Measurements from ENCODE around the gene CYP39A1. TPM values are rescaled to one million over a fixed set of nuclear protein-coding genes. Genes with fewer than 3 reads are reported as not detected.

The CYP39A1 gene
- total and polyA plus RNA-seq, 2 donors (not counting 1 experiment from before 2014, with no cell fraction given) = 0.49 to 3.8 TPM

- Histone ChIP-seq H3K9ac (ENCODE audit: insufficient read depth, low read length) (no peak overlapping the region), H4K20me1 (ENCODE audit: control insufficient read depth, extremely low read depth, insufficient read depth, low read length) (no peaks in the 10 kb centered on the region), H3K27me3 (ENCODE audit: control insufficient read depth, insufficient read depth, low read length) (no peaks in the 10 kb centered on the region), H3K27ac (ENCODE audit: insufficient read depth, low read length) (no peak overlapping the region), H3K36me3 (ENCODE audit: control insufficient read depth, insufficient read depth, low read length) (no peaks in the 10 kb centered on the region), H3K9me3 (ENCODE audit: control insufficient read depth, insufficient read depth, low read depth, low read length) (no peaks in the 10 kb centered on the region), H3K4me1 (ENCODE audit: control insufficient read depth, extremely low read depth, insufficient read depth, low read length) (no peaks in the 10 kb centered on the region), H3K4me3 (replicated peaks in 1 of 4; ENCODE audit: control extremely low read depth in 1 of 4, insufficient read depth in 1 of 4, low read depth in 3 of 4, low read length in 4 of 4) (no peak overlapping the region), H3K79me2 (ENCODE audit: control insufficient read depth, insufficient read depth, low read length) (no peaks in the 10 kb centered on the region), H3K4me2 (ENCODE audit: extremely low read depth, insufficient read depth, low read length) (no peak overlapping the region), H2AFZ (ENCODE audit: low read length) (no peak overlapping the region)
- TF ChIP-seq EZH2 (IDR thresholded peaks at IDR 0.05; ENCODE audit: low read length, missing control alignments) (no peak), CTCF (conservative IDR thresholded peaks at IDR 0.05 in 1 of 2, IDR thresholded peaks at IDR 0.05 in 1 of 2; ENCODE audit: low read depth in 1 of 2, low read length in 2 of 2) (no peak)
- DNase-seq (ENCODE audit: low read depth in 2 of 2) = no peak
Measured at GRCh38 chr6:46628498-46628897, 24.1 kb downstream of the CYP39A1 start.

- Histone ChIP-seq H4K20me1 (ENCODE audit: control insufficient read depth, extremely low read depth, insufficient read depth, low read length) (no peaks in the 10 kb centered on the region), H3K4me1 (ENCODE audit: control insufficient read depth, extremely low read depth, insufficient read depth, low read length) (no peaks in the 10 kb centered on the region), H3K36me3 (ENCODE audit: control insufficient read depth, insufficient read depth, low read length) (no peaks in the 10 kb centered on the region), H2AFZ (ENCODE audit: low read length) (no peak overlapping the region), H3K4me3 (replicated peaks in 1 of 4; ENCODE audit: control extremely low read depth in 1 of 4, insufficient read depth in 1 of 4, low read depth in 3 of 4, low read length in 4 of 4) (no peak overlapping the region), H3K9ac (ENCODE audit: insufficient read depth, low read length) (no peak overlapping the region), H3K9me3 (ENCODE audit: control insufficient read depth, insufficient read depth, low read depth, low read length) (no peaks in the 10 kb centered on the region), H3K4me2 (ENCODE audit: extremely low read depth, insufficient read depth, low read length) (no peak overlapping the region), H3K27me3 (ENCODE audit: control insufficient read depth, insufficient read depth, low read length) (no peaks in the 10 kb centered on the region), H3K79me2 (ENCODE audit: control insufficient read depth, insufficient read depth, low read length) (no peaks in the 10 kb centered on the region), H3K27ac (ENCODE audit: insufficient read depth, low read length) (no peak overlapping the region)
- no peak for DNase-seq (ENCODE audit: low read depth in 2 of 2)
- TF ChIP-seq CTCF (conservative IDR thresholded peaks at IDR 0.05 in 1 of 2, IDR thresholded peaks at IDR 0.05 in 1 of 2; ENCODE audit: low read depth in 1 of 2, low read length in 2 of 2) (no peak), EZH2 (IDR thresholded peaks at IDR 0.05; ENCODE audit: low read length, missing control alignments) (no peak)
Measured at GRCh38 chr6:46626976-46627375, 25.6 kb downstream of the CYP39A1 start.

GRCh38 chr6:46626228-46626909 lies 26.2 kb downstream of the CYP39A1 start:
- H3K27me3 ChIP-seq (ENCODE audit: control insufficient read depth, insufficient read depth, low read length) = no peaks in the 10 kb centered on the region
- DNase-seq (ENCODE audit: low read depth in 2 of 2) = peak in 1 of 2 donors; percentile 64
- no peaks in the 10 kb centered on the region for H3K4me1 ChIP-seq (ENCODE audit: control insufficient read depth, extremely low read depth, insufficient read depth, low read length)
- H3K27ac ChIP-seq (ENCODE audit: insufficient read depth, low read length) = no peak overlapping the region
- H3K79me2 ChIP-seq (ENCODE audit: control insufficient read depth, insufficient read depth, low read length) = no peaks in the 10 kb centered on the region
- H3K36me3 ChIP-seq (ENCODE audit: control insufficient read depth, insufficient read depth, low read length) = no peaks in the 10 kb centered on the region
- no peak overlapping the region for H3K4me2 ChIP-seq (ENCODE audit: extremely low read depth, insufficient read depth, low read length)
- TF ChIP-seq CTCF (conservative IDR thresholded peaks at IDR 0.05 in 1 of 2, IDR thresholded peaks at IDR 0.05 in 1 of 2; ENCODE audit: low read depth in 1 of 2, low read length in 2 of 2) (peak; percentile 49 to 69), EZH2 (IDR thresholded peaks at IDR 0.05; ENCODE audit: low read length, missing control alignments) (no peak)
- H3K9ac ChIP-seq (ENCODE audit: insufficient read depth, low read length) = no peak overlapping the region
- no peaks in the 10 kb centered on the region for H4K20me1 ChIP-seq (ENCODE audit: control insufficient read depth, extremely low read depth, insufficient read depth, low read length)
- no peak overlapping the region for H3K4me3 ChIP-seq (replicated peaks in 1 of 4; ENCODE audit: control extremely low read depth in 1 of 4, insufficient read depth in 1 of 4, low read depth in 3 of 4, low read length in 4 of 4)
- H2AFZ ChIP-seq (ENCODE audit: low read length) = no peak overlapping the region
- H3K9me3 ChIP-seq (ENCODE audit: control insufficient read depth, insufficient read depth, low read depth, low read length) = no peaks in the 10 kb centered on the region

All from fibroblast of lung (primary cell).